ENCODE results near the gene RNF182.

RNF182 gene

GRCh38 chr6:13917141-13917540 lies 7.6 kb upstream of the RNF182 start:
- no peak overlapping the region for H2AFZ ChIP-seq (ENCODE audit: low read depth, low read length)
- no peak overlapping the region for H3K4me2 ChIP-seq (ENCODE audit: low read length)
- H3K4me1 ChIP-seq (ENCODE audit: low read length): peaks cover 14% of the 10 kb centered on the region
- no peak for TF ChIP-seq EZH2phosphoT487 (IDR thresholded peaks at IDR 0.05; ENCODE audit: low read depth)
- no peak overlapping the region for H3K9ac ChIP-seq (ENCODE audit: low read length)
- no peak overlapping the region for H3K4me3 ChIP-seq (ENCODE audit: low read length)
- H3K27me3 ChIP-seq (ENCODE audit: low read depth, low read length): no peaks in the 10 kb centered on the region
- H3K9me3 ChIP-seq (ENCODE audit: insufficient read depth, low read length): no peaks in the 10 kb centered on the region
- H3K27ac ChIP-seq (ENCODE audit: low read length): no peak overlapping the region
- H3K36me3 ChIP-seq (replicated peaks; ENCODE audit: low read depth, low read length): no peaks in the 10 kb centered on the region
- H4K20me1 ChIP-seq (ENCODE audit: insufficient read depth, low read length): no peaks in the 10 kb centered on the region
- no peaks in the 10 kb centered on the region for H3K79me2 ChIP-seq (ENCODE audit: low read length)

GRCh38 chr6:13918686-13919250 lies 6.0 kb upstream of the RNF182 start:
- peaks cover 16% of the 10 kb centered on the region for H3K4me1 ChIP-seq (ENCODE audit: low read length)

GRCh38 chr6:13919861-13920260 lies 4.9 kb upstream of the RNF182 start:
- Histone ChIP-seq H3K36me3 (replicated peaks; ENCODE audit: low read depth, low read length) (no peaks in the 10 kb centered on the region), H3K4me2 (ENCODE audit: low read length) (no peak overlapping the region), H2AFZ (ENCODE audit: low read depth, low read length) (no peak overlapping the region), H3K9me3 (ENCODE audit: insufficient read depth, low read length) (no peaks in the 10 kb centered on the region), H3K9ac (ENCODE audit: low read length) (no peak overlapping the region), H4K20me1 (ENCODE audit: insufficient read depth, low read length) (no peaks in the 10 kb centered on the region), H3K4me3 (ENCODE audit: low read length) (no peak overlapping the region), H3K27ac (ENCODE audit: low read length) (no peak overlapping the region), H3K27me3 (ENCODE audit: low read depth, low read length) (no peaks in the 10 kb centered on the region), H3K4me1 (ENCODE audit: low read length) (peaks cover 18% of the 10 kb centered on the region), H3K79me2 (ENCODE audit: low read length) (no peaks in the 10 kb centered on the region; the same call in 1 of the 2 replicates)
- TF ChIP-seq CTCF (IDR thresholded peaks at IDR 0.05; ENCODE audit: low read depth, low read length): no peak
- TF ChIP-seq EZH2phosphoT487 (IDR thresholded peaks at IDR 0.05; ENCODE audit: low read depth): no peak

More at GRCh38 chr6:13918686-13919250, 6.0 kb upstream of the RNF182 start:
- H2AFZ ChIP-seq (ENCODE audit: low read depth, low read length): no peak overlapping the region
- no peaks in the 10 kb centered on the region for H3K36me3 ChIP-seq (replicated peaks; ENCODE audit: low read depth, low read length)
- TF ChIP-seq EZH2phosphoT487 (IDR thresholded peaks at IDR 0.05; ENCODE audit: low read depth) (no peak), CTCF (IDR thresholded peaks at IDR 0.05; ENCODE audit: low read depth, low read length) (no peak)
- H3K79me2 ChIP-seq (ENCODE audit: low read length): no peaks in the 10 kb centered on the region
- H3K27me3 ChIP-seq (ENCODE audit: low read depth, low read length): no peaks in the 10 kb centered on the region
- no peaks in the 10 kb centered on the region for H3K9me3 ChIP-seq (ENCODE audit: insufficient read depth, low read length)
- no peak overlapping the region for H3K27ac ChIP-seq (ENCODE audit: low read length)
- H3K4me2 ChIP-seq (ENCODE audit: low read length): no peak overlapping the region
- no peak overlapping the region for H3K9ac ChIP-seq (ENCODE audit: low read length)
- H4K20me1 ChIP-seq (ENCODE audit: insufficient read depth, low read length): no peaks in the 10 kb centered on the region
- no peak overlapping the region for H3K4me3 ChIP-seq (ENCODE audit: low read length)

- H2AFZ ChIP-seq (ENCODE audit: low read depth, low read length): no peak overlapping the region
- peaks cover 18% of the 10 kb centered on the region for H3K4me1 ChIP-seq (ENCODE audit: low read length)
- no peak overlapping the region for H3K4me2 ChIP-seq (ENCODE audit: low read length)
- no peak overlapping the region for H3K4me3 ChIP-seq (ENCODE audit: low read length)
- peaks cover 6% of the 10 kb centered on the region for H3K79me2 ChIP-seq (ENCODE audit: low read length)
- H3K36me3 ChIP-seq (replicated peaks; ENCODE audit: low read depth, low read length): no peaks in the 10 kb centered on the region
- no peaks in the 10 kb centered on the region for H4K20me1 ChIP-seq (ENCODE audit: insufficient read depth, low read length)
- no peak for TF ChIP-seq EZH2phosphoT487 (IDR thresholded peaks at IDR 0.05; ENCODE audit: low read depth)
- no peak for TF ChIP-seq CTCF (IDR thresholded peaks at IDR 0.05; ENCODE audit: low read depth, low read length)
- no peak overlapping the region for H3K27ac ChIP-seq (ENCODE audit: low read length)
- H3K9me3 ChIP-seq (ENCODE audit: insufficient read depth, low read length): no peaks in the 10 kb centered on the region
- no peaks in the 10 kb centered on the region for H3K27me3 ChIP-seq (ENCODE audit: low read depth, low read length)
- H3K9ac ChIP-seq (ENCODE audit: low read length): no peak overlapping the region
Observed at GRCh38 chr6:13920552-13920951, 4.2 kb upstream of the RNF182 start.

Data from OCI-LY3 (cell line).